HG03045 (cell line): ENCODE measurements around the gene GULP1.
"Not testable (repeated sequence)": the region's sequence is repeated elsewhere in the genome, so short reads cannot be mapped to it uniquely, and the experiment has no call there.

ENCODE experiments used
- ATAC-seq: cut with Tn5 transposase; IDR thresholded peaks from one replicate; pipeline ENCODE4 v1.9.1; 2021; ENCODE audit warnings: mild to moderate bottlenecking, moderate library complexity; ENCODE audit not compliant: unreplicated experiment

The GULP1 gene

DNA sequence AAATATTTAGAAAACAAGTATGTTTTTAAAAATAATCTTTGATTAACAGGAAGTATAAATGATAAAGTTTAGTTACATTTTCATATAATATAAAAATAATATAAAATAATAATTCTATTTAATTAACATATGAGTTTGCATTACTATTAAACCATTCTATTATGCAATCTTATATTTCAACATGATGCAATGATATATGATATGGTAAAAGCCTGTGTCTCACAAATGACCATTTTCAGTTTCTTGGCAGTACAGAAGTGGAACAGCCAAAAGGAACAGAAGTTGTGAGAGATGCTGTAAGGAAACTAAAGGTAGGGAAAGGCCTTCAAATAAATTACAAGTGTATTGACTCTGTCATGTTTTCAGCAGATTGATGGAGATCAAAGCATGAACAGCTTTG is 230.8 kb downstream of the GULP1 start:
- ATAC-seq = no peak

DNA sequence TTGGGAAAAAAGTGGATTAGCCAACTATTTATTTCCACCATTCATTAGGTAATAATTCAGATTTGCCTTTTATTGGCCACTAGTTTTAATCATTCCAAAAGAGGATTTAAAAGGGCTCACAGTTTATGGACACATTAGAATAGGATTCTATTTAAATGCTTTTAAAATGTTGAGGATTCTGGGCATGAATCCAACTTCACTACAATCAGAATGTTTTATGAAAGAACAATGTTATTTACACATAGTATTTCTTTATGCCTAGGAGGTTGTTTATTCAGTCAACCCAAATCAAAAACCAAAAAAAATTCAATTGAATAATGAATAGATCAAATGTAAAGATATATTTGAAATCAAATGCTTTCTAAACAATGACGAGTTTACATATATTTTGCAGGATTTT is 232.2 kb downstream of the GULP1 start:
- no peak for ATAC-seq

DNA sequence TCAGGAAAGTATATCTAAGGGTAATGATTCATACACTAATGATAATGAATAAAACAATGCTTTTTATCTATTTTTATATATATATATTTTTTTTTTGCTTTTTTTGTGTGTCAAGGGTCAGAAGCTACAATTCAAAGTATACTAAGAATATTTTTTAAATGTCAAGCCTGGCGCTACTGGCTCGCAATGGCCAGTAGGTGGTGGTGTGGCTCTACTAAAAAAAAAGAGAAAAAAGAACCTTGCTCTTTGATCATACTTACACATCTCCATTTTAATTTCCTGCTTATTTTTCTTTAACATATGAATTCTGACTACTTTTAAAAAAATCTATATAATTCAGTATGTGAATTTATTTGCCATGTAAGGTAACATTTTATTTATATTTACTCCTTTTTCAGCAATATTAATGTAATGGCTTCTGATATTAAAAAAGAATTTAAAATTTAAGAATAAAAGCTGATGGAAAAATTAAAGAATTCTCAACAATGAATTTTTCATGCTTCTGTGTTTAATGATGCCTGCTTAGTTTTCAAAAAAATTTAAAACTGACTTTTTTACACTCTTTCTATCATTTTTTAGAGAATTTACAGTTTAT is 232.9 kb downstream of the GULP1 start:
- ATAC-seq = no peak

DNA sequence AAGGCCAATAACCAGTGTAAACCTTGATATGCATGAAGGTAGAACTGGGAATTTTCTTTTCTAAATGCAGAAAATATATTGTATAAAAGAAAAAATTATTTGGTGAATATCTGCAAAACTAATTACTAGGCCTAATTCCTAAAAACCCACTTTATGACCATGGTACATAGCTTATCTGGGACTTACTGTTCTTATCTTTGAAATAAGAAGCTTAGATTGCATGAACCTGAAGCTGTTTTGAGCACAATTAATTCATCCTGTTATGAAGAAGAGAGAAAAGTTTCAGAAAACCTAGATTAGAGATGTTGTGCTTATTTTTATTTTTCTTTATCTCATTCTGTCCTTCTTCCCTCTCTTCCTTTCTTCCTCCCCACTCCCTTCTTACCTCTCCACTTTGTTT is 235.0 kb downstream of the GULP1 start:
- ATAC-seq = no peak

DNA sequence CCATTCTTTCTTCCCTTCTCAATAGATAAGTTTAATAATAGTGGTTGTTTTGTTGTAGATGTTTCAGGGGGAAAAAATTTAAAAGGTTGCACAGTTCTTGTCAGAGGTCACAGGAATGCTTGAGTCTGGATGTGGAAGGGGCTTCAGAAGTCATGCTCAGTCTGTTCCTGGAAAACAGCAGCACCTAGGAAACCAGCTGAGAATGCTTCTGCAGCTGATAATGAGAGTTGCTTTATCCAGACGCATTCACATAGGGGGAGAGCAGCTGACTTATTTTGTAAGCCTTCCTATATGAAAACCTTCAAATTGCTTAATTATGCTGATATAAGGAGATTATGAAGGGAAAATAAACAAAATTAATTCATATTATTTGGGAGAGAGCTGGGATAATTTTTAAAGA is 235.5 kb downstream of the GULP1 start:
- ATAC-seq = no peak

DNA sequence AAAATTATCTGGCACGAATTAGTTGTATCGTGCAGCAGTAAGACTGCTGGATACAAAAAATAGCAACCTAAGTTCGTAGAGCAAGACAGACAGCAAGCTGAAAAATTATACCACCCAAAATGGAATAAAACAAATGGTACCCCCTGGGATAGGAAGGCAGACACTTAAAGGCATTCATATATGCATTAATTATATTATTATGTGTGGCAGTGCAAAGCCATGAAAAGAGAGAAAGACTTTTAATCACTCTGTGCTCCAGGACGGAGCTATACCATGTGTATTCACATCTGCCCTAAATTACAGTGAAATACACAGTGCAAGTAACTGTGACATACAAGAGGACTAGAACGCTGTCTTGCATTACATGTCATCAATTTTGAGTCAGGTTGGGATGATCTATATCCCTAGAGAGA is 235.9 kb downstream of the GULP1 start:
- ATAC-seq = no peak

DNA sequence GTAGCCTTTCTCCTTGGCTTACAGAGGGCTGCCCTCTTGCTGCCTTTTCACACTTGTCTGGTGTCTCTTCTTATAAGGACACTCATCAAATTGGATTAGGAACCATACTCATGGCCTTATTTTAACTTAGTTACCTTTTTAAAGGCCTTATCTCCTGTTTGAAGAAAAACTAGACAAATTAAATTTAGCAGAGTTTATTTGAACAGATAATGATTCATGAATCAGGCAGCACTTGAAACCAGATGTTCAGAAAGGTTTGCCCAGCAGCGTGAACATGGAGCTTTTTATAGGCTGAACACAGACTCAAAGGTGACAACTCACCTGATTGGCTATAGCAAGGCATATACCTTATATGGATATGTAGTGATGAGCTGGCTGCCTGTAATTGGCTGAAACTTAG is 238.0 kb downstream of the GULP1 start:
- no peak for ATAC-seq

DNA sequence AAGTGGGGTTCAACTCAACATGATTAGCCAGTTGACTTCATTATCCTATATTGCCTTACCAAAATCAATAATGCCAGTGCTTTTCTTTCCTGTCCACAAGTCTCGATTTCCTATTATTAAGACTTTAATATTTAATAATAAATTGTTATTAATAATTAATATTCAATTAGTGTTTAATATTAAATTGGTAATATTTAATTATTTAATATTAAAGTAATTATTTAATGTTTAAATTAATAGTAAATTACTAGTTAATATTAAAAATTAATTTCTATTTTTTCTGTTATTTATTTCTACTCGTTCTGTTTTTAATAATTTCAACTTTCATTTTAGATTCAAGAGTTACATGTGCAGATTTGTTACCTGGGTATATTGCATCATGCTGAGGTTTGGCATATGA is 243.2 kb downstream of the GULP1 start:
- no peak for ATAC-seq

DNA sequence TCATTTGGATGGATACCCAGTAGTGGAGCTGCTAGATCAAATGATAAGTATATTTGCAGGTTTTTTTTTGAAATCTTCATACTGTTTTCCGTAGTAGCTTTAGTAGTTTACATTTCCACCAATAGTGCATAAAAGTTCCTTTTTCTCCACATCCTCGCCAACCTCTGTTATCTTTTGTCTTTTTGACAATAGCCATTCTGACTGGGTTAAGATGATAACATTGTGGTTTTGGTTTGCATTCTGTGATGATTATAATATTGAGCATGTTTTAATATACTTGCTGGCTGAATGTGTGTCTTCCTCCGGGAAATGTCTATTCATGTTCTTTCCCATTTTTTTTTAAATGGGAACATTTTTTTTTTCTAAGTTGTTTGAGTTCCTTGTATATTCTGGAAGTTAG is 260.0 kb downstream of the GULP1 start:
- no peak for ATAC-seq

DNA sequence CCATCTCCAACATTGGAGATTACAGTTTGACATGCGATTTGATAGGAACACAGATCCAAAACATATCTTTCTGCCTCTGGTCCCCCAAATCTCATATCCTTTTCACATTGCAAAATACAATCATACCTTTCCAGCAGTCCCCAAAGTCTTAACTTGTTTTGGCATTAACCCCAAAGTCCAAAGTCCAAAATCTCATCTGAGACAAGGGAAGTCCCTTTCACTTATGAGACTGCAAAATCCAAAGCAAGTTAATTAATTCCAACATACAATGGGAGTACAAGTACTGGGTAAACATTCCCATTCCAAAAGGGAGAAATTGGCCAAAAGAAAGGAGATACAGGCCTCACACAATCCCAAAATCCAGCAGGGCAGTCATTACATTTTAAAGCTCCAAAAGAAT is 265.4 kb downstream of the GULP1 start:
- no peak for ATAC-seq

DNA sequence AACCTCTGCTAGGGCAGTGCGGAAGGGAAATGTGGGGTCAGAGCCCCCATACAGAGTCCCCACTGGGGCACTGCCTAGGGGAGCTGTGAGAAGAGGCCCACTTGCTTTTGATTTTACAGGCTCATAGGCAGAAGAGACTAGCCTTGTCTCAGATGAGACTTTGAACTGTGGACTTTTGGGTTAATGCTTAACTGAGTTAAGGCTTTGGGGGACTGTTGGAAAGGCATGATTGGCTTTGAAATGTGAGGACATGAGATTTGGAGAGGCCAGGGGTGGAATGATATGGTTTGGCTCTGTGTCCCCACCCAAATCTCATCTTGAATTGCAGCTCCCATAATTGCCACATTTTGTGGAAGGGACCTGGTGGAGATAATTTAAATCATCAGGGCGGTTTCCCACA is 267.8 kb downstream of the GULP1 start:
- not testable (repeated sequence) for ATAC-seq

DNA sequence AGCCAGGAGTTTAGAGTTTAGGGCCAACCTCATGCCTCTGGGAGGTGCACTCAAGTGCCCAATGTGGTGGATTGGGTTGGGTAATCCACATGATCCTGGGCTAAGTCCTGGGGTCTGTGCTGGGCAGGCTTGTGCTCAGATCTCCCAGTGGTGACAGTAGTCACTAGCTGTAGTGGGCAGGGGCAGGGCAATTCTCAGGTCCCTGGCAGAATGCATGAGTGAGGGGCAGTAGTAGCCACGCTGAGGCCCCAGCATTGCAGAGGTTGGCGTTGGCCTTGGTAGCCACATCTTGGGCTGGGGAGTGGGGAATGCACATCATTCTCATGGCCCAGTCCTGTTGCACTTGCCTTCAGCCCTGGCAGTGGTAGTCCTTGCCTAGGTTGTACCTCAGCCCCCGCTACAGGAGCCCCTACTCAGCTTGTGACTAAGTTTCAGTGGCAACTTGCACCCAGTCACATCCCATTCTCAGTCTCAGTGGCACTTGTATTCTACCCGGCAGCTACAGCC is 269.9 kb downstream of the GULP1 start:
- ATAC-seq = no peak

DNA sequence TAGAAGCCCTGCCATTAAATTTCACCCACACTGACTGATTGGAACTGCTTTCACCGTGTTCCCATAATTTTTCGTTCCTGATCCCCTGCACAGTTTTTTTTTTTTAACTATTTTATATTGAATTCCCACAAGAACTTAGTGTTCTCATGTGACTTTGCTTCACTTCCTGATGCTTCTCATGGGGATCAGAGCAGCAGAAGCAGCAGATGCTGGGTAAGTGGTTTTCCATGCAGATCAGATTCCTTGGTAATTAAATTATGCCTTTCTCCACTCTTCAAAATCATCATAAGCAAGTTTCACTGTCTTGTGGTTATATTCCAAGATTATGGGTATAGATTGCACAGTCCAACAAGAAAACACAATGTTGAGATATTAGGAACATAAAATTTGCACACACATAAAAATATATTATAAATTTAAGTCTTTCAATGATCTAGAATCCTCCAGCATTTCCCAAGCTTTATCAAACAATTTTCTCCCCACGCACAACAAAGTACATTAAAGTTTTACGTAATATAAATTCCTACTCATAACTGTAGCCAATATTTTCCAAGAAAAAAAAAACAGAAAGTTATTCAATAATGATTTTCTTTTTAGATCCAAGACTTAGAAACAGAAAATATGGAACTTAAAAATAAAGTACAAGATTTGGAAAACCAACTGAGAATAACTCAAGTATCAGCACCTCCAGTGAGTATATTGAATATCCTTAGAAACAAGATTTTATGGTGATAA is 277.9 kb downstream of the GULP1 start:
- no peak for ATAC-seq

DNA sequence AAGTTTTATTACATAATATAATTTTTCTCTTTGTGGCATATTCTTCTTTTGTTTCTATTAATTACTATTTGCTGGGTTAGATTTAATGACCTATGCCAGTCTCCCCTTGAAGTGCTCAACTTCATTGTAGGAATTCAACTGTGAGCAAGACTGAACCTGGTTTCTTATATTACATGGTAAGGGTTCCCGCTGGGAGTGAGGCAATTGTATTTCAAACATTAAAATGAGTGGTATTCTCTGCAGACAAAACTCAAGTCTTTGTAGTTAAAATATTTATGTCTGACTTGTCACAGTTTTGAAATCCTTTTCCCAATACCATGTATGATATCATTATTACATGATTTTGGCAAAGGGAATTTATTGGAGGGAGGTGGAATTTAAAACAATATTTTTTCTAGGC is 278.7 kb downstream of the GULP1 start:
- ATAC-seq = no peak

DNA sequence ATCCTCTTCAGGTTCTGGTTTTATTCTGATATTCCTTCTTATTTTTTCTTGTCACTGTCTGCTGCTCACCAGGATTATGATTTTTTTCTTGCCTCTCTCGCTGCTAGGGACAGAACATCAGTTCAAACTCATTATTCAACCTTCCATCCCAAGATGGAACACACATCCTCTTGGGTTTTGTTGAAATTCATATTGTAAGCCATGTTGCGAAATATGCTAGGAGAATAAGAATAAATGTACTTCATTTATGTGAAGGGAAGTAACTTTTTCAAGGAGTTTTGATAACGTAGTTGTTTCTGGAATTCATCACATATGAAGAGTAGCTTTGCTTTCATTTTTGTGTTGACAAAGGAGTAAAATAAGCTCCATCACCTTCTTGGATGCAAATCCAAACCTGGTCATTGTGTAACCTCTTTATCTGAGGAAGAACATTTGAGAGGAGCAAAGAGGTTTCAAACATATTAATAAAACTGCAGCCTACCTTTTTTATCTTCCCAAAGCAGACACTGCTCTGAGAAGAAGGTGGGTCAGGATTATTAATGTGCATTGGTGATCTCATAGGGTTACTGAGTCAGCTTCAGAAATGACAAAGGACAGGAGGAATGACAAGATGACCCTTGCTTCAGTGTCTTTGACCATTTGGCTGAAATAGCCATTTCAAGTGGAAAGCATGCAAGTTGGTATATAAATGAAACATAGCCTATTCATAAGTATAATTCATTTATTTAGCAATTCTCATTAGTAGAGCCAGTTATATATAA is 280.0 kb downstream of the GULP1 start:
- ATAC-seq = no peak

DNA sequence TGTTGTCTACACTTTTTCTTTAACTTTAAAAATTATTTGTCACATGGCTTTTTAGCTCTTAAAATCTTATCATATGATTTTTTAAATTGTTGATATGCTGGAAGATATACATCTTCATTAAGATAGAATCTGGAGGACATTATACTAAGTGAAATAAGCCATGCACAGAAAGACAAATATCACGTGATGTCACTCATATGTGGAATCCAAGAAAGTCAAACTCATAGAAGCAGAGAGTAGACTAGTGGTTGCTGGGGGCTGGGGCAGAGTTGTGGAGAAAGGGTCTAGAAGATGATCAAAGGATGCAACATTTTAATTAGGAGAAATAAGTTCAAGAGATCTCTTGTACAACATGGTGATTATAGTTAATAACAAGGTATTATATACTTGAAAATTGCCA is 280.9 kb downstream of the GULP1 start:
- no peak for ATAC-seq

DNA sequence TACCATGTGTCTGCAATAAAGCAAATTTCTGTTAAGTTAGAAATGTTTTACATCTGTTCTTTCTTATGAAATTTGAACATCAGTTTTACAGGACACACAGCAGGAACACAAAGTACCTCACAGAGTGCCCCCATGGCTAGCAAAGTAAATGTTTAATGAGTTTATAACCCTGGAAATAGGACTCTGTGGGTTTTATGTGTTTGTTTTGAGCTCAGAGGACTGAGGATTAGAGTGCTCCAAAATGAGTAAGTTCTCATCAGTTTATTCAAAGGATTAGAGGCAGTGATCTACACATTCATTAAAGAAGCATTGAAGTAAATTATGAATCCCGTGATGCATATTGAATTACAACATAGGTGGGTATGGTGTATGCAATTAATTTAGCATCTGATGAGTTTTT is 281.8 kb downstream of the GULP1 start:
- no peak for ATAC-seq

DNA sequence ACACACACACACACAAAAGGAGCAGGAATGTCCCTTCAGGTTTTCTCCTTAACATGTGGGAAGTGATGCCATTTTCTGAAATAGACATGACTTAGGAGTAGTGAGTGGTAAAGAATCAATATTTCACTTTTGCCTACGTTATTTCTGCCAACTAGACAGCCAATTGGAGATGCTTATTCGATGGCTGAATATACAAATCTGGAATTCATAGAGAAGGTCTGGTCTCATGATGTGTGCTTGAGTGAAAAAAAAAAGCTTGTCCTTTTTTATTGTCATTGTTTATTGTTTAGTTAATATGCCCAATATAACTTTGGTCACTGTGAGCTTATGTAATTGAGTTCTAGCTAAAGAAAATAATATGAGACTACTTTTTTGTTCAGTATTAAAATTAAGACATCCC is 284.3 kb downstream of the GULP1 start:
- ATAC-seq = no peak

DNA sequence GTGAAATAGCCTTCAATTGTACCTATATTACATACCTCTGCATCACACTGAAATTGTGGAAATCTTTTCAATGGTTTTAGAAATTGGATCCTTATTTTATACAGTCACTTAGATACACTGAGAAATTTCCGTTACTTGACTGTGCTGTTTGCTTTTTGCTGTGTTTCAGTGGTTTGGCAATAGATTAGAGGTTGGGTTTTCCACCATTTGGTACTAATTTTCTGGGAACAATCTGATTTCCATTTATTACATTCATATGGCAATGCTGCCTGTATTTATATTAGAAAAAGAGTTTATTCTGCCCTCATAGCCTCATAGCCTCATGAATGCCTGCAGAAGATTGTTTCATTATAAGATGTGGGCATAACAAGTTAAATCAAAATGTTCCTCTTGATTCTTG is 285.0 kb downstream of the GULP1 start:
- ATAC-seq = no peak

DNA sequence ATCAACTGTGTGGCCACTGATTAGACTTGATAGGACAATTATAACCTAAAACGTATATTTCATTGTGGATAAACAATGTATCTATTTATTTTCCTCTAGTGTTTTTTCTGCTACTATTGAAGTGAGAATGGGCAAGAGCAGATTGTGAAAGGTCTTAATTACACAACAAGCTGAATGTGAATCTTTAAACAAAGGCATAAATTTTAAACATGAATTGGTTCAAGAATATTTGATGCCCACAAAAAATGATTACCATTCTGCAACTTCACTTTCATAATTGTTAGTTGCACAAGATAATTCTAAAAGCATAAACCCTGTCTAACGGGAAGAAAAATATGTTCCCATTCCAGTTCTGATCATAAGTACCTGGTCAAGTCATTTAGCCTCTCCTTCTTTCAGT is 285.6 kb downstream of the GULP1 start:
- ATAC-seq = no peak

DNA sequence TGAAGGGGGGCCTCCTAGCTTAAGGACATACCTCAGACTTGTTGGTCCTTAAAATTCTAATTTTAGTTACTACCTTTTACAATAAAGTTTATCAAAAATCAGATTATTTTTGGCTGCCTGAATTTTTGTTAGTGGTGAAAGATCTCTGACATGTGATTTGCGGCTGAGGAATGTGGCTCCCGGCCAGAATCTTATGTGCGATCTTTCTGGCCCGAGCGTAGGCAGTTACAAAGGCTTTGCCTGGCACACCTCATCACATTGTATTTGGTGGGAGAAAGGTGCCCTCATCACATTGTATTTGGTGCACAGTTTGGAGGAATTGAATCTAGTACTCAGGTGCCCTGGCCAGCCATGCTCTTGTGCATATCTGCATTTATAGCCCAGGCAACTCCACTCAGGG is 289.1 kb downstream of the GULP1 start:
- ATAC-seq = no peak

DNA sequence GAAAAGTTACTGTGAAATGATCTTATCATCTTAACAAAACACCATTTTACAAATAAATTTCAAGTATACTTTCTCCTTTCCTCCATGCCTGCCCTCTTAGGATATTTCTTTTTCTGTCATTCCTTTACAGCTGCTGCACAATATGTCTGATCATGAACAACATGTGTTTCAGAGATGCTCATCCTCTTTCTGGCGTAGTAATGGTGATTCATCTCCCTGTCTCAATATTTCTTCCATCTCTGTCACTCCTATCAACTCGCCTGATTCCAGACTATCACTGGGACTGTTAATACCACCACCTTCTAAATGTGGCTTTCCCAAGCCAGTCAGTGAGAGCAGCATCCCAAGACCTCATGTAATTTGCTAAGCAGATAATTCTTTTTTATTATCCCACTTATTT is 290.5 kb downstream of the GULP1 start:
- no peak for ATAC-seq
